GM12892 (cell line): ENCODE results near the gene ZNF487.
A peak's percentile ranks its signal among the peaks of the same experiment; 100 is the strongest.
"Not testable (repeated sequence)": the region's sequence is repeated elsewhere in the genome, so short reads cannot be mapped to it uniquely, and the experiment has no call there.

Experiments
- DNase-seq: peaks from one replicate; pipeline ENCODE4 v3.0.0; 2011; ENCODE audit not compliant: insufficient read length
- FAIRE-seq: peaks from 2 replicates; lab custom pipeline; 2011; peaks lifted over from hg19 to GRCh38; lab: Jason Lieb, UNC
- POLR2A ChIP-seq: IDR thresholded peaks from 2 replicates; pipeline ENCODE4 v1.6.1; 2011; ENCODE audit warnings: low read depth, low read length, control low read depth
- POLR2AphosphoS5 ChIP-seq: IDR thresholded peaks from 2 replicates; pipeline ENCODE4 v1.6.1; 2011; ENCODE audit warnings: low read depth, low read length, control low read depth
- TAF1 ChIP-seq: IDR thresholded peaks from 2 replicates; pipeline ENCODE4 v1.6.1; 2011; ENCODE audit warnings: low read depth, mild to moderate bottlenecking, control low read depth, low read length, borderline replicate concordance

The ZNF487 gene

DNA sequence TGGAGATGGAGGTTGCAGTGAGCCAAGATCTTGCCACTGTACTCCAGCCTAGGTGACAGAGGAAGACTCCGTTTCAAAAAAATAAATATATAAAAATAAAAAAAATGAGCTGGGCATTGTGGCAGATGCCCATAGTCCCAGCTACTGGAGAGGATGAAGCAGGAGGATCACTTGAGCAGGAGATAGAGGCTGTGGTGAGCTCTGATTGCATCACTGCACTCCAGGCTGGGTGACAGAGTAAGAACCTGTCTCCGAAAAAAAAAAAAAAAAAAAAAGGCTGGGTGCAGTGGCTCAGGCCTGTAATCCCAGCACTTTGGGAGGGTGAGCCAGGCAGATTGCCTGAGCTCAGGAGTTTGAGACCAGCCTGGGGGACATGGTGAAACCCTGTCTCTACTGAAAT is 11.8 kb downstream of the ZNF487 start:
- no peak for DNase-seq
- TF ChIP-seq POLR2AphosphoS5 (no peak), TAF1 (no peak), POLR2A (no peak)
- FAIRE-seq = no peak

DNA sequence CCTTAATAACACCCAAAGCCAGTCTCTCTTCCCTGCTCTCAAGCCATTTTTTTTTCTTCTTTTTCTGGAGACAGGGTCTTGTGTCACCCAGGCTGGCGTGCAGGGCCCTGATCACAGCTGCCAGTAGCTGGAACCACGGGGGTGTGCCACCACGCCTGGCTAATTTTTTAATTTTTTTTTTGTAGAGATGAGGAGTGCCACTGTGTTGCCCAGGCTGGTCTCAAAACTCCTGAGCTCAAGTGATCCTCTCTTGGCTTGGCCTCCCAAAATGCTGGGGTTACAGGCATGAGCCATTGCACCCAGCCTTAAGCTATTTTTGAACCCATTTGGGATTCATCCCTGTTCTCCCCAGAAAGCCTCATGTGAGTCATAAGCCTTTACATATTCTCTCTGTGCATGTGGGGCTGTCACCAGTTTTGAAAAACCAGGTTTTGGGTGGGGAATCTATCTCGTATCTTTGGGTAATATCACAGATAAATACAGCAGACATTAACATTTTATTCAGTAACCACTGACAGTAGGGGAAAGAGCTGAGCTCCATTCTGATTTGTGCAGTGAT is 15.5 kb downstream of the ZNF487 start:
- FAIRE-seq (peak; percentile 24), DNase-seq (no peak)
- TF ChIP-seq POLR2A (no peak), POLR2AphosphoS5 (no peak), TAF1 (no peak)

DNA sequence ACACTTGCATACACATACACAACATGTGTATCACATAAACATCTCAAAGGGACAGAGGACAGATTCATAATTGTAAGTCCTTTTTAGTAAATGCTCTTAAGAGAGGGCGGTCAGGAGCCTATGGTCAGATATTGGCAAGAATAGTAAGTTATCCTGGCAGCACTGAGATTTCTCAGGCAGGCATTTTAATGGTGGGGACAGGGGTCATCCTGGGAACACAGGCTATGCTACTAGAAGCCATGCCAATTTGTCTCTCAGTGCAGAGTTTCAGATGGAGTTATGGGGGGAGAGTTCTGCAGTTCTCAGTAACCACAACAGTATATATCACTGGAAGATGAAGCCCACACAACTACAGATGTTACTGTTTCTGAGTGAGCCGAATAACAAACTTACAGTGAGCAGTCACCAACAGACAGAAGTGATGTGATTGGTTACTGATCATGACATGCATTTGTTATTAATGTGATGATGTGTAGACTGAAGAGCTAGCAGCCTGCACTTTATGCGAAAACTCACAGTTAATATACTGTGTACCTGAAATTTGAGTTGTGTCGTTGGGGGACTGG is 16.4 kb downstream of the ZNF487 start:
- TF ChIP-seq POLR2AphosphoS5 (no peak), TAF1 (no peak), POLR2A (no peak)
- DNase-seq (no peak), FAIRE-seq (peak; percentile 75)

DNA sequence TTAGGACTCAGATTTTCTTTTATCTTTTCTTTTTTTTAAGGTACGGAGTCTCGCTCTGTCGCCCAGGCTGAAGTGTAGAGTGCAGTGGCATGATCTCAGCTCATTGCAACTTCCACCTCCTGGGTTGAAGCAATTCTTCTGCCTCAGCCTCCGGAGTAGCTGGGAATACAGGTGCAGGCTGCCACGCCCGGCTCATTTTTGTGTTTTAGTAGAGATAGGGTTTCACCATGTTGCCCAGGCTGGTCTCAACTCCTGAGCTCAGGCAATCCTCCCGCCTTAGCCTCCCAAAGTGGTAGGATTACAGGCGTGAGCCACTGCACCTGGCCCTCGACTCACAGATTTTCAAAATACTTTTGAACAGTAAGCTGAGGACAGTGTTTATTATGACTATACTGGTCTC is 17.1 kb downstream of the ZNF487 start:
- DNase-seq, FAIRE-seq: not testable (repeated sequence)

DNA sequence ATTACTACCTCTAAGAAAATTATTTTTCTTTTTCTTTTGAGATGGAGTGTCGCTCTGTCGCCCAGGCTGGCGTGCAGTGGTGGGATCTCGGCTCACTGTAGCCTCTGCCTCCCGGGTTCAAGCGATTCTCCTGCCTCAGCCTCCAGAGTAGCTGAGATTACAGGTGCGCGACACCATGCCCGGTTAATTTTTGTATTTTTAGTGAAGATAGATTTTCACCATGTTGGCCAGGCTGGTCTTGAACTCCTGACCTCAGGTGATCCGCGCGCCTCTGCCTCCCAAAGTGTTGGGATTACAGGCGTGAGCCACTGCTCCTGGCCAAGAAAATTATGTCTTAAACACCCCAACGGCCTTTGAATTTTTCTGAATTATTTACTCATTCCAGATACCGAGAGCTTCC is 19.6 kb downstream of the ZNF487 start:
- not testable (repeated sequence) for FAIRE-seq

DNA sequence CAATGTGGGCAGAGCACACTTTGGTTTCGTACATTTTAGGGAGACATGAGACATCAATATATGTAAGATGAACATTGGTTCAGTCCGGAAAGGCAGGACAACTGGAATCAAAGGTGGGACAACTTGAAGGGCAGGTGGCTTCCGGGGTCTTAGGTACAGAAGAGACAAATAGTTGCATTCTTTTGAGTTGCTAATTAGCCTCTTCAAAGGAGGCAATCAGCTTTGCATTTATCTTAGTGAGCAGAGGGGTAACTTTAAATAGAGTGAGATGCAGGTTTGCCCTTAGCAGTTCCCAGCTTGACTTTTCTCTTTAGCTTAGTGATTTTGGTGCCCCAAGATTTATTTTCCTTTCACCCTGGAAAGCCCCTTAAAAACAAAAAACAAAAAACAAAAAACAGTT is 21.3 kb downstream of the ZNF487 start:
- no peak for FAIRE-seq
- TF ChIP-seq TAF1 (no peak), POLR2AphosphoS5 (no peak), POLR2A (no peak)

More for the DNA sequence above, 19.6 kb downstream of the ZNF487 start:
- DNase-seq = not testable (repeated sequence)

DNA sequence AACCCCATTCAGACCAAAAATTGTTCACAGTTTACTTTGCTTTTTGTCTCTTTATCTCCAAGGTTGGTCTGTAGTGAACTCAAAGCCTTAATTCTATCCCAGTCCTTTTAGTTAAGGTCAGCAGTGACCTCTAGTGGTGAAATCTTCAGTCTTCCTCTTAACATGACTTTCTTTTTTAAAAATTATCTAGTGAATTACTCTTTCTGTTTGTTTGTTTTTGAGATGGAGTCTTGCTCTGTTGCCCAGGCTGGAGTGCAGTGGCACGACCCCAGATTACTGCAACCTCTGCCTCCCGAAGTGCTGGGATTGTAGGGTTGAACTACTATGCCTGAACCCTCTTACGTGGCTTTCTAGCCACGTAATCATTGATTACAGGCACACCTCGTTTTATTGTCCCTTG is 25.0 kb downstream of the ZNF487 start:
- TF ChIP-seq TAF1 = no peak
- TF ChIP-seq POLR2A = no peak
- no peak for TF ChIP-seq POLR2AphosphoS5
- DNase-seq = no peak
- peak; percentile 14 for FAIRE-seq

More for the DNA sequence above, 21.3 kb downstream of the ZNF487 start:
- no peak for DNase-seq

DNA sequence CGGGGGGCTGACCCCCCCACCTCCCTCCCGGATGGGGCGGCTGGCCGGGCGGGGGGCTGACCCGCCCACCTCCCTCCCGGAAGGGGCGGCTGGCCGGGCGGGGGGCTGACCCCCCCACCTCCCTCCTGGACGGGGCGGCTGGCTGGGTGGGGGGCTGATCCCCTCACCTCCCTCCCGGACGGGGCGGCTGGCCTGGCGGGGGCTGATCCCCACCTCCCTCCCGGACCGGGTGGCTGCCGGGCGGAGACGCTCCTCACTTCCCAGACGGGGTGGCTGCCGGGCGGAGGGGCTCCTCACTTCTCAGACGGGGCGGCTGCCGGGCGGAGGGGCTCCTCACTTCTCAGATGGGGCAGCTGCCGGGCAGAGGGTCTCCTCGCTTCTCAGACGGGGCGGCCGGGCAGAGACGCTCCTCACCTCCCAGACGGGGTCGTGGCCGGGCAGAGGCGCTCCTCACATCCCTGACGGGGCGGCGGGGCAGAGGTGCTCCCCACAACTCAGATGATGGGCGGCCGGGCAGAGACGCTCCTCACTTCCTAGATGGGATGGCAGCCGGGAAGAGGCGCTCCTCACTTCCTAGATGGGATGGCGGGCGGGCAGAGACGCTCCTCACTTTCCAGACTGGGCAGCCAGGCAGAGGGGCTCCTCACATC is 28.3 kb downstream of the ZNF487 start:
- not testable (repeated sequence) for DNase-seq, FAIRE-seq

DNA sequence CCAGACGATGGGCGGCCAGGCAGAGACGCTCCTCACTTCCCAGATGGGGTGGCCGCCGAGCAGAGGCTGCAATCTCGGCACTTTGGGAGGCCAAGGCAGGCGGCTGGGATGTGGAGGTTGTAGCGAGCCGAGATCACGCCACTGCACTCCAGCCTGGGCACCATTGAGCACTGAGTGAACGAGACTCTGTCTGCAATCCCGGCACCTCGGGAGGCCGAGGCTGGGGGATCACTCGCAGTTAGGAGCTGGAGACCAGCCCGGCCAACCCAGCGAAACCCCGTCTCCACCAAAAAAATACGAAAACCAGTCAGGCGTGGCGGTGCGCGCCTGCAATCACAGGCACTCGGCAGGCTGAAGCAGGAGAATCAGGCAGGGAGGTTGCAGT is 28.8 kb downstream of the ZNF487 start:
- FAIRE-seq, DNase-seq: not testable (repeated sequence)

DNA sequence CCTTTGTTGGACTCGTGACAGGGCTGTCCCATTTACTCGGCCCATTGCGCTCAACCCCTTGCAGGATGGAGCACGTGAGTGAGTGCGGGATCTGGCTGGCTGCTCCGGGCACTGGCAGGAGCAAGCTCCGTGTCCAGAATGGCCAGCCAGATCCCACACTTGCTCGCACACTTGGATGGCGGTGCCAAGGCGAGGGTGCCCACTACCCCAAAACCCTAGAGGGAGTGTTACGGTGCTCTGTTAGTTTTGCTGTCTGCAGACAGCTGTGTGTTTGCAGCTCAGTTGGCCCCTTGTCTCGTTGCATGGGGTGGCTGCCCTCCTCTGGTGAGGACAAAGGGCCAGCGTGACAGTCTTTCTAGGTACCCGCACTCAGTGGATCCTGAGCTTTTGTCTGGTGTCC is 34.2 kb downstream of the ZNF487 start:
- TF ChIP-seq POLR2A (no peak), TAF1 (no peak), POLR2AphosphoS5 (no peak)
- FAIRE-seq (no peak), DNase-seq (no peak)

DNA sequence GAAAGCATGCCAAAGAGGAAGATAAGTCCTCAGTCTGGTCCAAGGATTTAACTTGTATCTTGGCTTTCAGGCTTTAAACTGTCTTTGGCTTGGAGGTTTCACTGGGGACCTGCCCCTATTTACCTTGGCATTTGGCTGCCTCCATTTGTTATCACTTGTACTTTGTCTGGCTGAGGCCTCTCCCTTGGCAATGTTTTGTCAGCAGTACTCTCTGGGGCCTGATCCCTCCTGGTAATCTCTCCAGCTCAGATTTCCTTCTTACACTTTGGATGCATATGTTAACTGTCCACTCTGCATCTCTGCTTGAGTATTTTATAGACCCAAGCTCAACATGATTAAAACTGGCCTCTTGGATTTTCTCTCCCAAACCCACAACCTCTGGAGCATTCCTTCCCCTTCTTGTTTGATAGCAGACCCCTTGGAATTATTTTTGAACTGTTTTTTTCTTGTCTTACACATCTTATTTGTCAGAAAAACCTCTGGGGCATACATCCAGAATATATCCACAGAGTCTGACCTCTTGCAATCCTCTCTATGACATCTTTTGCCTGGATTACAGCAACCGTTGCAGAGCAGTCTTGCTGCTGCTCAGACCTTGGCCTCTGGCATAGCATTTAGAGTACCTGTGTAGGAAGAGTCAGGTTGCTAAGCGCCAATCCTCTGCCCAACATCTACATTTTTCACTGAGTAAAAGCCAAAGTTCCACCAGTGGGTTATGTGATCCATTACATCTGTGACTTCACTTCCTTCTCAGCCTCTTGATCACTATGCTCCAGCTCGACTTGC is 35.2 kb downstream of the ZNF487 start:
- DNase-seq = no peak
- no peak for TF ChIP-seq TAF1
- no peak for TF ChIP-seq POLR2AphosphoS5
- no peak for TF ChIP-seq POLR2A
- no peak for FAIRE-seq

DNA sequence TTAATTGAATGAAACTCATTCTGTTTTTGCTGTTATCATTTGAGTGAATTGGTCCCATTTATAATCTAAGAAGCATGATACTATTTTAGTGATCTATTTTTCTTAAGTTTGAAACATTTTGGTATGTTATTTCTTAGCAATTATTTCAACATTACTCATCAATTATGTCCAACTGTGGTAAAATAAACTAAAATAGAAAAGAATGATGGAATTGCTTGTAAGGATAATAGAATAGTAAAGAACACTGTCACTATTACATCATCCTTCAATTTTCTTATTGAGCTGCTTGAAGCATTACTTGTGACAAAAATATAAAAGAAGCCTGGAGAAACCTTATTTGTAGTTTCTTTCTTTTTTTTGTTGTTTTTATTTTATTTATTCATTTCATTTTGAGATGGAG is 42.4 kb downstream of the ZNF487 start:
- FAIRE-seq = no peak
- TF ChIP-seq POLR2AphosphoS5 = no peak
- TF ChIP-seq POLR2A = no peak
- TF ChIP-seq TAF1 = no peak
- no peak for DNase-seq
